TTC549 (cell line): ENCODE results near the gene FAM236B.
"Not testable (repeated sequence)": the region's sequence is repeated elsewhere in the genome, so short reads cannot be mapped to it uniquely, and the experiment has no call there.

ENCODE experiments used
- FAIRE-seq: peaks from 2 replicates; lab custom pipeline; 2012; peaks lifted over from hg19 to GRCh38; lab: Jason Lieb, UNC

Gene FAM236B

GRCh38 chrX:72782560-72782959, at the start of gene FAM236B:
Gene FAM236B (minus strand): TSS chrX:72782660. CDS start chrX:72782560, 100 bp downstream.
- not testable (repeated sequence) for FAIRE-seq

- not testable (repeated sequence) for FAIRE-seq
These were observed 48.2 kb upstream of the FAM236B start for GRCh38 chrX:72830701-72831100.

DNA sequence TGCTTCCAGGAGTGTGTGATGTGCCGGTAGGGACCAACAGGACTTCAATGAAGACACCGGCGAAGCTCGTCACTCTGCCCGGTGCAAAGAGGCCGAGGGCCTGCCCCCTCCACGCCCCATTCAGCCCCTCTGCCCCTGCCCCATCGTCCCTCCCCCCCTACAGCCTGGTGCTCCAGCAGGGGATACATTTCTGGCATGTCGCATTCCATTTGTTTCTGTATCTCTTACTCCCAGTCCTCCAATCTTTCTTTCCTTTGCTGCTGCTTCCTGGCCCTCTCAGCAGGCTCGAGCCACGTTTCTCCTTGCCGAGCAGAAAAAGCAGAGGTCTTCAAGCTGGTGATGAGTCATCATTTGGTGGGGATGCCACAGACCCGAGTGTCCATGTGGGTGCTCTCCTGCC, 25.6 kb upstream of the FAM236B start, which contains the start of gene FAM236D:
FAM236D (minus strand) TSS at position 101 of the 400 bp plus-strand sequence; CDS start at position 1, 100 bp downstream.
- FAIRE-seq = not testable (repeated sequence)

- not testable (repeated sequence) for FAIRE-seq
These were observed 7.9 kb upstream of the FAM236B start for GRCh38 chrX:72790390-72790789.

DNA sequence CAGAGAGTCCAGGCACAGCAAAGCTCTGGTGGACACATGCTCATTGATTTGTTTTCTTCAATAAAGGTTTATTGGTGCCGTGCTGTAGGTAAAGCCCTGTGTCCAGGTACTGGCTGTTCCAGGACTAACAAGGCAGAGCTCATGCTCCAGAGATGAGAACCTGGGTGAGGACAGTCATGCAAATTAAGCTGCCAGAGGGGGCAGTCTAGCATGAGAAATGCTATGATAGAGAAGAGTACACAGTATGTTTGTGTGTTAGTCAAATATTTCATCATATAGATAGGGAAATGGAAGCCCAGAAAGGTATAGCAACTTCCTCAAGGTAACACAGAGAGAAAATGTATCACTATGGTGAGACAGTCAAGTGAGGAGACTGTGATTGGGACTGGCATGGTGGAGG, 5.7 kb upstream of the FAM236B start:
- not testable (repeated sequence) for FAIRE-seq

DNA sequence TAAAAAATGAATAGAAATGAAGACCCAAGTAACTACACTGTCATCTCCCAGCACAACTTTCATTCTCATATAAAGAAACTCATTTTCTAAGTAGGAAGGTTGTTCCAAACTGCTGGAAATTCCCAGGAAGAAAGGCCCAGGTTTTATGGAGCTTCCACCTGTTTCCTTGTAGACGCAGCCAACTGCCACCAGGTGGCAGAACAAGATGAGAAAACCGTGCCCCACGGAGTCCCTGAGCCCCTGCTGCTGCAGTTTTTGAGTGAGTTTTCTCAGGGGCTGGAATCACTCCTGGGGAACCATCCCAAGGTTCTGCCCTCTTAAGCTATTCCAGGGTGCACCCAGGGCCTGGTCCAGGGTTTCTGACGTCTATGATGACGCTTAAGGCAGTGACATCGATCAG, 1.5 kb upstream of the FAM236B start:
- FAIRE-seq = not testable (repeated sequence)

- FAIRE-seq = not testable (repeated sequence)
These were observed 991 bp upstream of the FAM236B start for GRCh38 chrX:72783365-72783936.

DNA sequence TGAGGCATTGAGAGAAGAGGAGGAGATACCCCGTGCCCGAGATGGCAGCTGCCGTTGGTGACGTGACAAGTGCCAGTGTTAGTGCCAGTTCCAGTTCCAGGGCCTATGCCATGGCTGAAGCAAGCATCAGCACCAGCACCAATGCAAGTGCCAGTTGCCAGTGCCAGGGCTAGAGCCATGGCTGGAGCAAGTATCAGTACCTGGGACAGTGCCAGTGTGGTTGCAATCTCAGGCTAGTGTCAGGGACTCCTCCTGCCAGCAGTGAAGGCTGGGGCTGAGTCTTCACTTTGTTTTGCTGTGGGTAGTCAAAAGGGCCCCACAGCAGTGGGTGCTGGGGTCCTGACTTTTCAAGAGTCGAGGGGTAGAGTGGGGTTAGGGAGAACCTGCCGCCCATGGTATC, 4.3 kb downstream of the FAM236B start:
- FAIRE-seq = not testable (repeated sequence)

- not testable (repeated sequence) for FAIRE-seq
These were observed 5.0 kb downstream of the FAM236B start for GRCh38 chrX:72777467-72777790.

DNA sequence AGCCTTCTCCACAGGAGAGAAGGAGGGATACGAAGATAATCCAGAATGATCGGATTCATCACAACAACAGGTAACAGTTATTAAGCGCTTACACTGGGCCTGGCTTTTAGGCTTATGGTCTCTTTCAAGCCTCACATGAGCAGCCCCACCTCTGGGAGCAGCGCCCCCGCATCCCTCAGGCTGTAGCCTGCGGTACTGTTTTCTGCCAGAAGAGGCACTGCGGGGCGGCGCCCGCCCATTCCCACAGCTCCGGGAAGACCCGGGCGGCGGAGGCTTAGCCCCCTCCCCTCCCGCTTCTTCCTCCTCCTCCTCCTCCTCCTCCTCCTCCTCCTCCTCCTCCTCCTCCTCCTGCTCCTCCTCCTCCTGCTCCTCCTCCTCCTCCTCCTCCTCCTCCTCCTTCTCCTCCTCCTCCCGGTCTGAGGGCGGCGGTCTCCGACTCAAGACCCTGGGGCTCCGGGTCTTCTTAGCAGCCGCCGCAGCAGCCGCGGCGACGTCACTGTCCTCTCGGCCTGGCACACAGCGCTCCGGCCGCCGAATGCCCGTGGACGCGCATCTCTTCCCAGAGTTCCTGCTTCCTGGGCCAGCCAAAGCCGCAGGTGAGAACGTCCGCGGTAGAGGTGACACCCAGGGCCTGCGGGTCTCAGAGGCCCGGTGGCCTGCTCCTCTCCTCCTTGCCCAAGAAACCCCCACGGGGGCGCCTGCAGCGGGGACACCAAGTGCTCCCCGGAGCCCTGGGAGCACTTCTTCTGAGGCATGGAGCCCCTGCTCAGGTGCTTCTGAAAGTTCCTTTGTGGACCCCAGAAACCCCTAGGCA, 5.6 kb downstream of the FAM236B start, which contains the start of gene DMRTC1B:
DMRTC1B (plus strand) TSS at position 238 of the 814 bp plus-strand sequence. CDS start 68,246 bp downstream, outside the sequence.
- not testable (repeated sequence) for FAIRE-seq

DNA sequence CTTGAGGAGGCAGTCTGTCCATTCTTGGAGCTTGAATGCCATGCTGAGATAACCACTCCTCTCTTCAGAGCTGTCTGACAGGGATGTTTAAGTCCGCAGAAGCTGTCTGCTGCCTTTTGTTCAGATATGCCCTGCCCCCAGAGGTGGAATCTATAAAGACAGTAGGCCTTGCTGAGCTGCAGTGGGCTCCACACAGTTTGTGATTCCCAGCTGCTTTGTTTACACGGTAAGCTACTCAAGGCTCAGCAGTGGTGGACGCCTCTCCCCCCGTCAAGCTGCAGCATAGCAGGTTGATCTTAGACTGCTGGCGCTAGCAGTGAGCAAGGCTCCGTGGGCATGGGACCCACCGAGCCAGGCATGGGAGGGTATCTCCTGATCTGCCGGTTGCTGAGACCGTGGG, 22.0 kb downstream of the FAM236B start:
- not testable (repeated sequence) for FAIRE-seq

- FAIRE-seq = not testable (repeated sequence)
These were observed 33.9 kb downstream of the FAM236B start for GRCh38 chrX:72748545-72748944.

DNA sequence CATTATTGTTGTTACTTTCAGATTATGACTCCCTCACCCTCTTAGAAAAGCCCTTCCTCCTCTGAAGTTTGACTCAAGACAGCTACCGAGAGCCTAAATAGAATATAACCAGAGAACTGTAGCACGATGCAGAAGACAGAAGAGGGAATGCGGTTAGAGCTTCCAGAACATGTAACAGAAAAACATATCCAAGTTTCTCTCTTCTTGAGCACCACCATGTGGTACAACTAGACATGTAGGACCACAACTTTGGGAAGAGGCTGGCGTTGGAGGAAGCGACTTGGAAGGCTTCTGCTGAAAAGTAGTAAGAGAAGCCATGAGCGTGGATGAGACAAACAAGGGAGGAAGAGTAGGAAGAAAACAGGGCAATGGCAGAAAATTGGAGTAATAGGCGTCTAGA, 36.9 kb downstream of the FAM236B start:
- FAIRE-seq = not testable (repeated sequence)

GRCh38 chrX:72735561-72735960, 46.9 kb downstream of the FAM236B start:
- FAIRE-seq = no peak

- FAIRE-seq = not testable (repeated sequence)
These were observed 48.8 kb downstream of the FAM236B start for GRCh38 chrX:72733636-72734035.
